IMR-90 (cell line): ENCODE data around the gene EGFL8. TPM values are rescaled to one million over a fixed set of nuclear protein-coding genes. Genes with fewer than 3 reads are reported as not detected.

Experiments used
- ATAC-seq: fragments of 200-7000 bp; cut with Tn5 transposase; 2 replicates; pipeline ENCODE4 v1.9.1; 2020; ENCODE audit warnings: low read depth, mild to moderate bottlenecking, moderate library complexity
- BruUV-seq: library from RNA; stranded (reverse); fragments of 400-500 nt; replicated peaks from 2 replicates; lab custom pipeline; 2021; lab: Mats Ljungman, UMichigan
- CTCF ChIA-PET: fragments of 300-600 bp; formaldehyde crosslinking; extraction: SDS; loops from one replicate; lab custom pipeline; 2021; ENCODE audit warnings: antibody characterized with exemption; lab: Yijun Ruan, JAX
- POLR2A ChIA-PET: fragments of 300-600 bp; sonication (Branson Sonifier 250); formaldehyde crosslinking; loops from one replicate; lab custom pipeline; 2022; ENCODE audit warnings: antibody characterized with exemption; ENCODE audit not compliant: unreplicated experiment; lab: Charles Lee
- DNase-seq: peaks from one replicate; pipeline ENCODE4 v3.0.0; 2013
- H2AFZ ChIP-seq: replicated peaks from 2 replicates; pipeline ENCODE3; 2013; ENCODE audit warnings: low read length, mild to moderate bottlenecking; ENCODE audit not compliant: poor library complexity
- H2AK5ac ChIP-seq: 2 replicates; pipeline ENCODE4 v1.6.1; 2013; ENCODE audit warnings: low read depth, low read length, inconsistent platforms
- H2AK9ac ChIP-seq: replicated peaks from 2 replicates; pipeline ENCODE3; 2013; ENCODE audit warnings: mild to moderate bottlenecking, low read depth, low read length, moderate library complexity; ENCODE audit not compliant: poor library complexity
- H2BK120ac ChIP-seq: 2 replicates; pipeline ENCODE4 v1.6.1; 2013; ENCODE audit warnings: low read depth, low read length, inconsistent platforms
- H2BK15ac ChIP-seq: 3 replicates; pipeline ENCODE4 v1.6.1; 2013; ENCODE audit warnings: low read depth, low read length, inconsistent platforms
- H2BK20ac ChIP-seq: 2 replicates; pipeline ENCODE4 v1.6.1; 2013; ENCODE audit warnings: low read depth, mild to moderate bottlenecking, inconsistent platforms, low read length, moderate library complexity
- H2BK5ac ChIP-seq: 2 replicates; pipeline ENCODE4 v1.6.1; 2013; ENCODE audit warnings: mild to moderate bottlenecking, low read depth, low read length, inconsistent platforms; ENCODE audit not compliant: poor library complexity, severe bottlenecking
- H3K14ac ChIP-seq: replicated peaks from 2 replicates; pipeline ENCODE4 v1.6.1; 2013; ENCODE audit warnings: low read depth, low read length, inconsistent platforms
- H3K18ac ChIP-seq: 2 replicates; pipeline ENCODE4 v1.6.1; 2013; ENCODE audit warnings: low read depth, low read length, control low read depth
- H3K23ac ChIP-seq: 2 replicates; pipeline ENCODE4 v1.6.1; 2013; ENCODE audit warnings: low read depth, low read length, inconsistent platforms
- H3K27ac ChIP-seq: 2 replicates; pipeline ENCODE4 v1.5.1; 2013; ENCODE audit warnings: mild to moderate bottlenecking, control low read depth, low read length; ENCODE audit not compliant: insufficient read depth
- H3K27me3 ChIP-seq: 2 replicates; pipeline ENCODE4 v1.6.1; 2013; ENCODE audit warnings: low read length; ENCODE audit not compliant: control insufficient read depth, insufficient read depth
- H3K36me3 ChIP-seq: 2 replicates; pipeline ENCODE4 v1.6.1; 2013; ENCODE audit warnings: low read length, mixed read lengths; ENCODE audit not compliant: control insufficient read depth, insufficient read depth
- H3K4ac ChIP-seq: 2 replicates; pipeline ENCODE4 v1.6.1; 2013; ENCODE audit warnings: low read depth, low read length, inconsistent platforms
- H3K4me1 ChIP-seq: 2 replicates; pipeline ENCODE4 v1.6.1; 2013; ENCODE audit warnings: low read length, mixed read lengths; ENCODE audit not compliant: control insufficient read depth, insufficient read depth
- H3K4me2 ChIP-seq: 2 replicates; pipeline ENCODE4 v1.6.1; 2013; ENCODE audit warnings: low read depth, mild to moderate bottlenecking, control low read depth, low read length, moderate library complexity
- H3K4me3 ChIP-seq: 2 replicates; pipeline ENCODE4 v1.5.1; 2013; ENCODE audit warnings: low read depth, mild to moderate bottlenecking, control low read depth, low read length, moderate library complexity; ENCODE audit not compliant: insufficient read depth
- H3K56ac ChIP-seq: 2 replicates; pipeline ENCODE4 v1.6.1; 2013; ENCODE audit warnings: low read length, inconsistent platforms; ENCODE audit not compliant: insufficient read depth; ENCODE audit errors: extremely low read depth
- H3K79me1 ChIP-seq, 2 experiments: 2 replicates each; pipeline ENCODE4 v1.6.1; 2013; ENCODE audit warnings: low read length in 2 of 2, inconsistent platforms in 1 of 2, low read depth in 1 of 2
- H3K9ac ChIP-seq: 2 replicates; pipeline ENCODE4 v1.6.1; 2013; ENCODE audit warnings: low read depth, low read length, control low read depth
- H3K9me1 ChIP-seq: 2 replicates; pipeline ENCODE4 v1.6.1; 2013; ENCODE audit warnings: low read length, inconsistent platforms; ENCODE audit not compliant: insufficient read depth
- H3K9me3 ChIP-seq: 2 replicates; pipeline ENCODE4 v1.6.1; 2013; ENCODE audit warnings: low read length; ENCODE audit not compliant: control insufficient read depth, insufficient read depth
- H4K20me1 ChIP-seq: 2 replicates; pipeline ENCODE4 v1.6.1; 2013; ENCODE audit warnings: low read length, inconsistent platforms; ENCODE audit not compliant: insufficient read depth
- H4K5ac ChIP-seq: 2 replicates; pipeline ENCODE4 v1.6.1; 2013; ENCODE audit warnings: mild to moderate bottlenecking, low read depth, low read length, control low read depth
- H4K8ac ChIP-seq, 2 experiments: 2 replicates each; pipeline ENCODE4 v1.6.1; 2013; ENCODE audit warnings: low read depth in 2 of 2, low read length in 2 of 2, control low read depth in 1 of 2, inconsistent platforms in 1 of 2
- H4K91ac ChIP-seq: 2 replicates; pipeline ENCODE4 v1.6.1; 2013; ENCODE audit warnings: low read depth, low read length, inconsistent platforms; ENCODE audit not compliant: insufficient read depth
- FOS ChIP-seq: fragments of 150-350 bp; IDR thresholded peaks from 2 replicates; pipeline ENCODE4 v1.6.1; 2016; ENCODE audit warnings: low read depth, low read length
- NFE2L2 ChIP-seq: fragments of 150-350 bp; IDR thresholded peaks from 2 replicates; pipeline ENCODE4 v1.6.1; 2016; ENCODE audit warnings: low read depth, mild to moderate bottlenecking, low read length
- WGBS, 2 experiments: methylation state at CpG; one replicate each; pipeline versions ENCODE4 v1.1.5 to v1.1.7; 2013; ENCODE audit warnings: missing lambda C conversion rate in 2 of 2; ENCODE audit not compliant: insufficient read length in 1 of 2; ENCODE audit errors: extremely low coverage in 2 of 2; 5-methylcytosine and 5-hydroxymethylcytosine counted together
- dilution Hi-C: fragments of 300-500 bp; cut with HindIII; formaldehyde crosslinking; loops from one replicate; pipeline ENCODE4 v1.14.3; 2018; ENCODE audit warnings: low sequenced_read_pairs; ENCODE audit not compliant: unreplicated experiment
- in situ Hi-C: fragments of 300-500 bp; cut with MboI; formaldehyde crosslinking; loops from 3 replicates; pipeline ENCODE4 v1.14.3; 2019; ENCODE audit warnings: low sequenced_read_pairs, inconsistent platforms, mixed read lengths
- intact Hi-C: fragments of 100-400 bp; cut with micrococcal nuclease; formaldehyde crosslinking; loops from 2 replicates; pipeline ENCODE4 v1.10.0; 2022
- polyA plus RNA-seq, 3 experiments: library from polyadenylated mRNA; depleted of rRNA; stranded (reverse); fragments of >200 nt; gene quantifications; 2 replicates each; pipeline ENCODE4 v1.2.3, GENCODE V29; 2012; ENCODE audit warnings: low replicate concordance in 1 of 3
- total RNA-seq: library from RNA; depleted of rRNA; stranded (reverse); fragments of >200 nt; gene quantifications from 2 replicates; pipeline ENCODE4 v1.2.3, GENCODE V29; 2012

EGFL8 gene
- total and polyA plus RNA-seq, 2 of the 4 experiments (the other 2 are of a cell fraction) = 0.18 to 4.7 TPM

DNA sequence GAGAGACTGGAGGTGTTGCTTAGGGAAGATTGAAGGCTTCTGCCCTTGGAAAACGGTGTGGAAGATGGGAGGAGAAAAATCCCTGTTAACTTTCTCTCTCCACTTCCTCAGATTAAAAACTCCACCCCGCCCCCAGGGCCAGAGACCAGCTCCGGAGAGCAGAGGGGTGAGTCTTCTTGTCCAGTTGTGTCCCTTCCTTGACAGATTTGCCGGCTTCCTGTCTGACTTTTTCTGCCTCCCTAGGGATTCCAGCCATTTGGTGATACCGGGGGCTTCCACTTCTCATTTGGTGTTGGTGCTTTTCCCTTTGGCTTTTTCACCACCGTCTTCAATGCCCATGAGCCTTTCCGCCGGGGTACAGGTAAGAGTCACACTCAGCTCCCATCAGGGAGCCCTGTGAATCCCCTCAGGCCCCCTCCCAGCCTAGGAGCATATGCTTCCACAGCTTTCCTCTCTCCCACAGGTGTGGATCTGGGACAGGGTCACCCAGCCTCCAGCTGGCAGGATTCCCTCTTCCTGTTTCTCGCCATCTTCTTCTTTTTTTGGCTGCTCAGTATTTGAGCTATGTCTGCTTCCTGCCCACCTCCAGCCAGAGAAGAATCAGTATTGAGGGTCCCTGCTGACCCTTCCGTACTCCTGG, 15.5 kb downstream of the EGFL8 start:
- Histone ChIP-seq H2AK5ac (no peak overlapping the region), H3K56ac (no peak overlapping the region), H3K79me1 (peaks cover 12 to 47% of the 10 kb centered on the region in 2 experiments), H3K18ac (no peak overlapping the region), H2AK9ac (no peak overlapping the region), H3K4ac (no peak overlapping the region), H3K9me1 (peaks cover 18% of the 10 kb centered on the region), H3K4me3 (no peak overlapping the region), H2AFZ (no peak overlapping the region), H3K14ac (no peak overlapping the region), H2BK120ac (no peak overlapping the region), H4K8ac (no peak overlapping the region), H3K4me2 (no peak overlapping the region), H4K5ac (no peak overlapping the region), H4K91ac (no peak overlapping the region), H2BK20ac (no peak overlapping the region), H3K9ac (no peak overlapping the region), H4K20me1 (peaks cover 3% of the 10 kb centered on the region; the same call in 1 of the 2 replicates), H3K9me3 (no peaks in the 10 kb centered on the region), H2BK15ac (no peak overlapping the region), H3K23ac (no peak overlapping the region), H3K27ac (no peak overlapping the region), H3K27me3 (no peaks in the 10 kb centered on the region), H2BK5ac (no peak overlapping the region), H3K36me3 (peaks cover 21% of the 10 kb centered on the region; the same call in 1 of the 2 replicates), H3K4me1 (peaks cover 4% of the 10 kb centered on the region)
- ChIA-PET CTCF (interaction anchor here (0.5 kb wide), 1 partner anchor 75 kb away, joined by 3 read pairs; no protein-coding TSS in a partner anchor), POLR2A (no interaction called here)
- DNase-seq (no peak), ATAC-seq (no peak)
- TF ChIP-seq FOS (no peak), NFE2L2 (no peak)
- BruUV-seq = no TSS peak
- WGBS, 2 experiments = no CpG with 5 or more reads among the region's 10 CpGs
- intact Hi-C loops = loop anchor here (5.0 kb wide), 1 partner anchor 63 kb away; no protein-coding TSS in a partner anchor
- dilution Hi-C loops = no loop called here
- in situ Hi-C loops = loop anchor here (10.0 to 25.0 kb wide), 2 partner anchors 205 to 782 kb away; partner anchors contain the start of genes BRD2, DXO and HLA-DMA
